KMS-11 (cell line): ENCODE data around the gene PRKG1.

Experiments used
- H2AFZ ChIP-seq: fragments of 200-600 bp; sonication (generic); 2 replicates; pipeline ENCODE4 v1.6.1; 2016; ENCODE audit warnings: antibody characterized with exemption, mixed run types, low read depth
- H3K27ac ChIP-seq: fragments of 200-600 bp; sonication (generic); 2 replicates; pipeline ENCODE4 v1.6.1; 2016; ENCODE audit warnings: mild to moderate bottlenecking, mixed run types
- H3K27me3 ChIP-seq: fragments of 200-600 bp; sonication (generic); 2 replicates; pipeline ENCODE4 v1.6.1; 2017; ENCODE audit warnings: mild to moderate bottlenecking, low read depth, mixed run types, moderate library complexity; ENCODE audit not compliant: insufficient read depth
- H3K36me3 ChIP-seq: fragments of 200-600 bp; sonication (generic); 2 replicates; pipeline ENCODE4 v1.6.1; 2017; ENCODE audit warnings: mild to moderate bottlenecking, mixed run types; ENCODE audit not compliant: insufficient read depth
- H3K4me1 ChIP-seq: fragments of 200-600 bp; sonication (generic); 2 replicates; pipeline ENCODE4 v1.6.1; 2016; ENCODE audit warnings: mild to moderate bottlenecking, low read depth, mixed run types; ENCODE audit not compliant: poor library complexity, severe bottlenecking
- H3K4me2 ChIP-seq: fragments of 200-600 bp; sonication (generic); 2 replicates; pipeline ENCODE4 v1.7.0; 2016; ENCODE audit warnings: mild to moderate bottlenecking, mixed run types
- H3K4me3 ChIP-seq: fragments of 200-600 bp; sonication (generic); IDR thresholded peaks from 2 replicates; pipeline ENCODE4 v1.6.1; 2017; ENCODE audit warnings: low read depth, low read length, mixed read lengths; ENCODE audit not compliant: insufficient read depth
- H3K79me2 ChIP-seq: fragments of 200-600 bp; sonication (generic); 2 replicates; pipeline ENCODE4 v1.6.1; 2016; ENCODE audit warnings: low read depth, mixed run types; ENCODE audit not compliant: insufficient read depth
- H3K9ac ChIP-seq: fragments of 200-600 bp; sonication (generic); 2 replicates; pipeline ENCODE4 v1.6.1; 2016; ENCODE audit warnings: mild to moderate bottlenecking, mixed run types
- H4K20me1 ChIP-seq: fragments of 200-600 bp; sonication (generic); 2 replicates; pipeline ENCODE4 v1.6.1; 2016; ENCODE audit warnings: mild to moderate bottlenecking, mixed run types; ENCODE audit not compliant: insufficient read depth
- CTCF ChIP-seq: fragments of 200-600 bp; sonication (generic); conservative IDR thresholded peaks from 2 replicates; pipeline ENCODE4 v1.6.1; 2017; ENCODE audit warnings: low read depth, mild to moderate bottlenecking, antibody characterized with exemption, low read length, moderate library complexity, mixed read lengths

Gene PRKG1

GRCh38 chr10:51242393-51242792 is 168.1 kb downstream of the PRKG1 start:
- no peaks in the 10 kb centered on the region for H3K36me3 ChIP-seq
- H3K4me1 ChIP-seq, result no peaks in the 10 kb centered on the region
- H3K4me3 ChIP-seq, result no peak overlapping the region
- no peak overlapping the region for H3K9ac ChIP-seq
- H3K27ac ChIP-seq, result no peak overlapping the region
- H2AFZ ChIP-seq, result no peak overlapping the region
- no peaks in the 10 kb centered on the region for H4K20me1 ChIP-seq
- H3K79me2 ChIP-seq, result no peaks in the 10 kb centered on the region
- no peak overlapping the region for H3K4me2 ChIP-seq
- no peaks in the 10 kb centered on the region for H3K27me3 ChIP-seq
- no peak for TF ChIP-seq CTCF

- no peaks in the 10 kb centered on the region for H3K27me3 ChIP-seq
- no peak overlapping the region for H3K9ac ChIP-seq
- no peak overlapping the region for H3K4me2 ChIP-seq
- TF ChIP-seq CTCF, result no peak
- H3K4me1 ChIP-seq, result no peaks in the 10 kb centered on the region
- no peak overlapping the region for H3K27ac ChIP-seq
- no peak overlapping the region for H3K4me3 ChIP-seq
- no peaks in the 10 kb centered on the region for H3K36me3 ChIP-seq
- H3K79me2 ChIP-seq, result no peaks in the 10 kb centered on the region
- no peaks in the 10 kb centered on the region for H4K20me1 ChIP-seq
- H2AFZ ChIP-seq, result no peak overlapping the region
These were observed 170.0 kb downstream of the PRKG1 start for GRCh38 chr10:51244309-51244708.

GRCh38 chr10:51244748-51245490 is 170.6 kb downstream of the PRKG1 start:
- TF ChIP-seq CTCF, result no peak
- H3K79me2 ChIP-seq, result no peaks in the 10 kb centered on the region
- H3K27ac ChIP-seq, result no peak overlapping the region
- no peaks in the 10 kb centered on the region for H3K36me3 ChIP-seq
- H3K4me2 ChIP-seq, result no peak overlapping the region
- no peaks in the 10 kb centered on the region for H3K27me3 ChIP-seq
- no peaks in the 10 kb centered on the region for H4K20me1 ChIP-seq
- no peak overlapping the region for H3K9ac ChIP-seq
- H3K4me1 ChIP-seq, result no peaks in the 10 kb centered on the region
- no peak overlapping the region for H3K4me3 ChIP-seq
- no peak overlapping the region for H2AFZ ChIP-seq

GRCh38 chr10:51246156-51246555 is 171.9 kb downstream of the PRKG1 start:
- Histone ChIP-seq H2AFZ (no peak overlapping the region), H3K4me1 (no peaks in the 10 kb centered on the region), H3K27ac (no peak overlapping the region), H3K79me2 (no peaks in the 10 kb centered on the region), H4K20me1 (no peaks in the 10 kb centered on the region), H3K9ac (no peak overlapping the region), H3K27me3 (no peaks in the 10 kb centered on the region), H3K4me2 (no peak overlapping the region), H3K4me3 (no peak overlapping the region), H3K36me3 (no peaks in the 10 kb centered on the region)
- no peak for TF ChIP-seq CTCF
